ENCODE results near the gene ASCC2.
"Not testable (repeated sequence)": the region's sequence is repeated elsewhere in the genome, so short reads cannot be mapped to it uniquely, and the experiment has no call there.

ASCC2 gene, protein sequence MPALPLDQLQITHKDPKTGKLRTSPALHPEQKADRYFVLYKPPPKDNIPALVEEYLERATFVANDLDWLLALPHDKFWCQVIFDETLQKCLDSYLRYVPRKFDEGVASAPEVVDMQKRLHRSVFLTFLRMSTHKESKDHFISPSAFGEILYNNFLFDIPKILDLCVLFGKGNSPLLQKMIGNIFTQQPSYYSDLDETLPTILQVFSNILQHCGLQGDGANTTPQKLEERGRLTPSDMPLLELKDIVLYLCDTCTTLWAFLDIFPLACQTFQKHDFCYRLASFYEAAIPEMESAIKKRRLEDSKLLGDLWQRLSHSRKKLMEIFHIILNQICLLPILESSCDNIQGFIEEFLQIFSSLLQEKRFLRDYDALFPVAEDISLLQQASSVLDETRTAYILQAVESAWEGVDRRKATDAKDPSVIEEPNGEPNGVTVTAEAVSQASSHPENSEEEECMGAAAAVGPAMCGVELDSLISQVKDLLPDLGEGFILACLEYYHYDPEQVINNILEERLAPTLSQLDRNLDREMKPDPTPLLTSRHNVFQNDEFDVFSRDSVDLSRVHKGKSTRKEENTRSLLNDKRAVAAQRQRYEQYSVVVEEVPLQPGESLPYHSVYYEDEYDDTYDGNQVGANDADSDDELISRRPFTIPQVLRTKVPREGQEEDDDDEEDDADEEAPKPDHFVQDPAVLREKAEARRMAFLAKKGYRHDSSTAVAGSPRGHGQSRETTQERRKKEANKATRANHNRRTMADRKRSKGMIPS

DNA sequence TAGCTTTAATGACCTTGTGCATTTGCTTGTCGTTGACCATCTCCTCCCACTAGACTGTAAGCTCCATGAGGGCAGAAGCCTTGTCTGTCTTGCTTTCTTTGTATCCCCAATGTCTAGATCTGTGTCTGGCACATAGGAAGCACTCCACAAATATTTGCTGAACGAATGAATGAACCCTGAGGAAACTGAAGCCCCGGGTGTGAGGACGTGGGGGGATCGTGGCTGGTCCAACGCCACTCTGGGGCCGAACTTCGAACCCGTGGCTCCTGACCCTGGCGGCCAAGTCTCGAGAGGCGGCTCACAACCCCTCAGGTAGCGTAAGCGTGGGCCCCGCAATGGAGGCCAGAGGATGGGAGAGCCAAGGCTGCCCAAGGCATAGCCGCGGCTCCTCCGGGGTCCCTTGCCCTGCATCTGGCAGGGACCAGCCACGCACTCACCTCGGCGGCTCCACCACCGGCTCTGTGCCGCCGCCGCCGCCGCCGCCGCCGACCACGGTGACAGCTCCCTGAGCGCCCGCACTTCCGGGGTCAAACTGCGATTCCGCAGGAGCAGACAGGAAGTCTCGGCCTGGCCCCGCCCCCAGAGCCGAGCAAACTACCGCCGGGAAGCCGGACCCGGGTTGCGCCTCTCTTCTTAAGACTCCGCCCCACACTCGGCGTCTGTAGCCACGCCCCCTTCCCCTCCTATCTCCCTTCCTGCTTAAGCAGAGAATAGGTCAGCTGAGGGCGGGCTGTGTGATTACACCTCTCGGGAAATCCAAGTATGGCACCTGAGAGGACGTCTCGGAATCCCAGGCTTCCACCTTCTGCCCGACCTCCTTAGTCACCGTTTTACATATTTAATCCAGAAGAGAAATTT lies at the start of gene ASCC2:
ASCC2 (minus strand) TSS at position 534 of the 858 bp plus-strand sequence. CDS start 5,949 bp downstream, outside the sequence.
- peak; percentile 100 for DNase-seq

DNA sequence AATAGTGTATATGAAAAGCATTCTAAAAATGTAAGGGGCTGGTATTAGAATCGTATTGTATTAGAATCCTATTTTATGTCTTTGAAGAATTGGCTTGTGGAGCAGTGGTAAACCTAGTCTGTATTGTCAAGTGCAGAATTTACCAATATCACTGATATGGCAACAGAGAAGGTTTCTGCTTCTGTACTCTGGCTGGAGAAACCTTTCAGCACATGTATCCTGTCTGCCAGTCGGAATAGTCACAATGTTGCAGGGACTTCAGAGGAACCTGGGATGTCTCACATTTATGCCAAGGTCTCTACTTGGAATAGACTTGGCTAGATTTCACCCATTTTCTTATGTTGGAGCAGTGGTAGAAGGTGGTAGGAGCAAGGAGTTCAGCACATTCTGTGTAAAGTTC lies 49.3 kb upstream of the ASCC2 start:
- DNase-seq, result no peak

DNA sequence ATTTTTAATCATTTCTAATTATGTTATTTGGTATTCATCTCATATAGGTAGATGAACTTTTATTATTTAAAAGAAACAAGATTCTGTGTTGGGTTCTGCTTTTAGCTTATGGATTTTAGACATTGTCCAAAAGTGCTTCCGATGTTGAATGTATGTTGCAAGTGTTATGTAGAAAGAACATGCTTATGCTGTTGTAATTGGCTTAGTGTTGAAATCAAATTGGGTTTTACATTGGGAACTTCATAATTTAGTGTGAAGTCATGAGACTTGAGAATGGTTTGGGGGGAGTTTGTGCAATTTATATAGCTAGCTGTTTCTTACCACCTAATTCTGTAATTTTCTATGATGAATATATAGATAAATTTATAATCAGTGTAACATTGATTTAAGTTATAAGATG lies 48.5 kb upstream of the ASCC2 start:
- peak; percentile 93 for DNase-seq

DNA sequence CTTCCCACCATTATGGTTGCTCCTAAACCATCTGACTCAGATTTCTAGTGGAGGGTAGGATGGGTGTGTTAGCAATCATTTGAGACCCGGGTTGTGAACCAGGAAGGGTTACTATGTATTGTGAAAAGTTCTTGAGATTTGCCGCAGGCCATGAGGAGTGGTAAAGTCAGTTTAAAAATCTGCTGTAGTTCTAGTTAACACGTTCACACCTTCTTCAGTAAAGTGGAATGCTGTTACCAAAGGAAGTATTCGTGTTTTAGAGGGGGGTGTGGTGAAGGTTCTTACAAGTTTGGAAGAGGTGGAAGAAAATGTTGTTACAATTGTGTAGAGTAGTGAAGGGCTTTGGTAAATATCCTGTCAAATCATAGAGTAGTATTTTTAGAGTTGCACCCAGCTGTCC lies 47.5 kb upstream of the ASCC2 start:
- peak; percentile 16 for DNase-seq

DNA sequence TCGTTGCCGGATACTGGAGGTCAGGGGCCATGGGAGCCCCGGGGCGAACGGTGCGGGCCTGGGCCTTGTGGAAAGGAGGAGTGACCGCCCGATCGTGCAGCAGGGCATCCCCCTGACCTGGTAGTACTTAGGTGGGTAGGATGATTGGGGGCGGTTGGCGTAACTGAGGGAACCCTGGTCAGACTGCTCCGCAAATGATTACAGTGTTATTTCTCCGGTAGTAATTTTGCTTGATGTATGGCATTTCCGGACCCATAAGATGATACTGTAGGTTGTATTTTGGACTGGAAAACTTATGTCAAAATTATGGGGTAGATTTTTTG lies 45.7 kb upstream of the ASCC2 start:
- DNase-seq, result no peak

DNA sequence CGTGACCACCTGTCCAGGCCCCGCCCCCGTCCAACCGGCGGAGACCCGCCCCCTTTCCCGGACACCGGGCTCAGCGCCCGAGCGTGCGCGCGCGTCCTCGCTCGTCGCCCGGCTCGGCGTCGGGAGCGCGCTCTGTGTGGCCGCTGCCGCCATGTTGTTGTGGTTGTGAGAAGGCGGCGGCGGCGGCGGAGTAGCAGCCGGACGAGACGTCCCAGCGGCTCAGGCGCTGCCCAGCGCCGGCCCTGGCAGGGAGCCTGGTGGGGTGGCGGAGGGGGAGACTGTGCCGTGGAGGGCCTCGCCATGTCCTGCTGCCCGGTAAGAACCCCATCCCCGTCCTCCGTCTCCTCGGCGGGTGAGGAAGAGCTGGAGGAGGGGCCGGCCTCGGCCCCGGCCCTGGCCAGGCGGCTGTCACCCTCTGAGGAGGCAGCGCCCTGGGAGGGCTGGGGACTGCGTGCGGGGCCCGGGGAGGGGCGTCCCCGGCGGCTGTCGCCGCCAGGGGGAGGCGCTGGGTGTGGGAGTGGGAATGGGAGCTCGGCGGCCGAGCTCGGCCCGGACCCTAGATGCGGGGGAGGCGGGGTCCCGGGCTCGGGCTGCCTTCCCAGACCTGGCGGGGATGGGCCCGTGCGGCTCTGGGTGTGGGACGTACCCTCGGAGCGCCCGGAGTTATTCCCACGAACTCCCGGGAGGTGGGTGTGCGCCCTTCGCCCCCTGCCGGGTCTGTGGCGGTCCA lies 45.1 kb upstream of the ASCC2 start, which contains the start of gene MTMR3:
MTMR3 (plus strand) TSS at position 130 of the 730 bp plus-strand sequence. CDS start 87,886 bp downstream, outside the sequence.
- peak; percentile 92 for DNase-seq

DNA sequence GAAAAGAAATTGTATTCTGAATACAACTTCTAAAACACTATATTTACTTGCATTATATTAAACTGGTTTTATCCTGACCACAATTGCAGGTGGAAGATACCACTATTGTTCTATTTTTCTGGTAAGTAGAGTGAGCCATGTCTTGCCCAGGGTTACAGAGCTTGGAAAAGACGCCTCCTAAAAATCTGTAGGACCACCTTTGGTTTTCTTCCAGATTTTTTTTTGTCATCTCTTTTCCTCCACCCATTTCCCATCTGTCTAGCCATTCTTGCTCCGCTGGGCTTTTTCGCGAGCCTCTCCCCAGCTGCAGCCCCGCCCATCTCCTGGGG lies 44.6 kb upstream of the ASCC2 start:
- no peak for DNase-seq

DNA sequence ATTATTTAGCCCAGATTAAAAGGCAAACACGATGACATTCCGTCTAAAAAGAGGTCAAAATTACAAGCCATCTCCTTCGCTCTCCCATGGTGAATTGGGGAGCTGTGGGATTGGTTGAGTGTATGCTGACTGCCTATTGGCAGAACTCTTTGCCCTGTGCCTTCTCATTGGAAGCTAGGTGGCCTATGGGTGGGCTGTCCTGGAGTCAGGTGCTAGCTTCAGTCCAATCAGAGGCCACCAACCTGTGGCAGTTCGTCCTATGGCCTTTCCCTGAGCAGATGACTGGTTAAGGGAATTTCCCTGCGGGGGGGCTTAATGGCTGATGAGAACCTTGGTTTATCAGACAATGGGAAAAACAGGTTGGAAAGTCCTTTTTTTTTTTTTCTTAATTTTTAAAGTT lies 41.7 kb upstream of the ASCC2 start:
- no peak for DNase-seq

DNA sequence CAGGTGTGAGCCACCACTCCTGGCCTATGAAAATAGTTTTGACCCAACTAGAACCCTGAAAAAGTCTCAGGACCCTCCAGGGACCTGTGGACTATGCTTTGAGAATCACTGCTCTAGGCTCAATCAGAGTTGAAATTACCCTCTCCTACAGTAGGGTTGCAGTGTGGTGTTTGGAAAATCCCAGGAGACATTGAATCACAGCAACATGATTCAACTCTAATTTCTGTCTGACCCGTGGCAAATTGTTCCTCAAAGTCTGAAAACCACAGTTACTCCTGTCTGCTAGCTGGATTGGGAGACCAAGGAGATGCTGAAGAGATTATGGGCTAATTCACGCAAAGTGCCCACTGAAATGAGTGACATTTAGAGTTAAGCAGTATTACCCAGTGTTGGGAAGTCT lies 39.5 kb upstream of the ASCC2 start:
- DNase-seq, result peak; percentile 76

DNA sequence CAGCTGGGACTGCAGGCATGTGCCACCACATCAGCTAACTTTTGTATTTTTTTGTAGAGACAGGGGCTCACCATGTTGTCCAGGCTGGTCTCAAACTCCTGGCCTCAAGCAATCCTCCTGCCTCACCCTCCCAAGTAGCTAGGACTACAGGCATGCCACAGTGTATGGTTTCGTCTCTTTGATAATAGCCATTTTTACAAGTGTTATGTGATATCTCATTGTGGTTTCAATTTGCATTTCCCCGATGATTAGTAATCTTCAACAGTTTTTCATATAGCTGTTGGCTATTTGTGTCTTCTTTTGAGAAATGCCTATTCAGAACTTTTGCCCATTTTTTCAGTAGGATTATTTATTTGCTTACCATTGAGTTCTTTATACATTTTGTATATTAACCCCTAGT lies 35.9 kb upstream of the ASCC2 start:
- DNase-seq, result no peak

DNA sequence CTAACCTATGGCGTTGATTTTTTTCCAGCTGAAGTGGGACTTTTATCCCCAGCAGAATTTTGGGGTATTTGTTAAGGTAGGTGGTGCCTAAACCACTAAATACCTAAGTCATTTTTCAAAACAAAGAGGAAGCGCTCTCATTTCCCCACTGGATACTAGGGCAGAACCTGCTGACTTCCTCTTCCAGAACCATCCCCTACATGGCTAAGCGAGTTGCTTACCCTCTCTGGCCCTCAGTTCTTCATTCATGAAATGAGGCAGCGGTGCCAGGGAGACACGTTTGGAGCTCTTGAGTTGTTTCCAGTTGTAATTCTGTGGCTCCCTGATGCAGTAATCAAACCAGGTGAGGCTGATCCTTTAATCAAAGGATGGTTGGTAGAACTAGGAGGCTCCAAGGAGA lies 34.9 kb upstream of the ASCC2 start:
- peak; percentile 70 for DNase-seq

DNA sequence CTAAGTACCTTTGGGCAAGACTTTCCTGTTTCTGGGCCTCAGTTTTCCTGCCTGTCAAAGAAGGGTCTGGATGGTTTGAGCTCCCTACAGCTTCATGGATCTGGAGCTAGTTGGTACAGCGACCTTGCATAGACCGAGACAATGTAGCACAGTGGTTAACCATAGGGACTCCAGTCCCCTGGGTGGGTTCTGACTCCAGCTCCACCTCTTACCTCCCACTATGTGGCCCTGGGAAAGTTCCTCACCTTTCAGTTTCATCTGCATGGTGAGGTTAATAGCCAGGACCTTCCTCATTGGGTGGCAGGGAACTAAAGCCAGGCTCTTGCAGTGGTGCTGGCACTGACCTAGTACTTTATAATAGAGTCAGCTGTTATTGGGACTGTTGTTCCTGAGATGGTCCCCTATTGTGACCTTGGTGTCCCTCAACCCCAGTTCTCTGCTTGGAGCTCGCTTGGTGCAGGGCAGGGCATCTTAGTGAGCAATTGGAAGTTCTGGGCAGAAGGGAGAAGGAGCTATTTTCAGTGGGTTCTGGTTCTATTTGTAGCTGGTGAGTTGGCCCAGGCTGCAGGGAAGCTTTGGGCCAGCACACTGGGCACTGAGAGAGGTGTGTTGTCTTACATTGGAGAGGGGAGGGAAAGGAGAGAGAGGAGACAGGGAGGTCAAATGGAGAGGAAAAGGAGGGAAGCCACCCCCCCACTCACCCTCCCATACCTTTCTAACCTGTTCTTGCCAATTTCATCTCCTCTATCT lies 34.2 kb upstream of the ASCC2 start:
- DNase-seq, result peak; percentile 30

DNA sequence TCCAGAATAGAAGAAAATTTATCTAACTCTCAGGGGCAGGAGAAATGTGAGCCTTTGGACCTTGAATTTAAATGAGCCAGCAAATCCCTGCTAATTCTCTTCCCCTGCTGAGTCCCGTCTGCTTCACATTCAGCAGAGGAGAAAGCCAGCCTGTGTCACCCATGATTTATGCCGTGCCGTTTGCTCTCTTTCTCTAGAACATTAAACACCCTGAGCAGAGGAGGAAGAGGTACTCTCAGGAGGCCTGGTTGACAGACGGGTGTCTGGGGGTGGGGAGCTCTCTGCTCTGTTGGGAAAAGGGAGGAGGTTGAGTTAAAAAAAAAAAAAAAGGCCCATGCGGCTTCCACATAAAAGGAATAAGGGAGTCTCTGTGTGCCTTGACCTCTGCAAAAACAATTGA lies 33.6 kb upstream of the ASCC2 start:
- DNase-seq, result no peak

DNA sequence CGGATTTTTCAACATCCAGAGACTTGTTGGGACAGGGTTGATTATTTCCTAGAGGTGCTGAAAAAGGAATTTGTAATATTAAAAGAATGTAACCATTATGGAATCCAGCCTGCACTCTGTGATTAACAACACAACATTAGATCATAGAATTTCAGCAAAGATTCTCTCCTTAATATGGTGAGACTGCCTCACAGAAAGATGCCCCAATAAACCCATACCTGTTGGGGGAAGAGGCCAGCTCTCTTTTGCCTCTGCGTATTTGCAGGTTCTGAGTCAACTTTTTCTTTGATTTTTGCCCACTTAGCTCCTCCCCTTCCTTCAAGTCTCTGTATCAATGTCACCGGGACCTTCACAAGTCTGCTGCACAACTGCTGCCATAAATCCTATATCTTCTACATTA lies 32.5 kb upstream of the ASCC2 start:
- DNase-seq, result no peak

DNA sequence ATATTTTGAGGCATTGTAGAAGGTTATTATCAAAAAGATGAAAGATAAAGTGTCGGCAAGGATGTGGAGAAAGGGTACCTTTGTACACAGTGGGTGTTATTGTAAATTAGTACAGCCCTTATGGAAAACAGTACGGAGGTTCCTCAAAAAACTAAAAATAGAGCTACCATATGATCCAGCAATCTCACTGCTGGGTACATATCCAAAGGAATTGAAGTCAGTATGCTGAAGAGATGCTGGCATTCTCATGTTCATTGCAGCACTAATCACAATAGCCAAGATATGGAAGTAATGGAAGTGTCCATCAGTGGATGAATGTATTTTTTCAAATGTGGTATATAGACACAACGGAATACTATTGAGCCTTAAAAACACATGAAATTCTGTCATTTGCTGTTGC lies 29.8 kb upstream of the ASCC2 start:
- DNase-seq, result no peak

DNA sequence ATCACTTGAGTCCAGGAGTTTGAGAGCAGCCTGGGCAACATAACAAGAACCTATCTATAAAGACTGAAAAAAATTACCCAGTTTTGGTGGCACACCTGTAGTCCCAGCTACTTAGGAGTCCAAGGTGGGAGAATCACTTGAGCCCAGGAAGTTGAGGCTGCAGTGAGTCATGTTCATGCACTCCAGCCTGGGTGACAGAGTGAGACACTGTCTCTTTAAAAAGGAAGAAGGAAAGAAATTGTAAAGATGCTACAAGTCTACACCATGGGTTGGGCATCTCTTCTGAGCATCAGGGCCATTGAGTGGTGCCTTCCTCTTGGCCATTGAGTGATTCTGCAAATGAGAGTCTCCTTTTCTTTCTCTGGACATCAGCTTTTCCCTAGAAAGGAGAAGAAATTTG lies 29.2 kb upstream of the ASCC2 start:
- no peak for DNase-seq

DNA sequence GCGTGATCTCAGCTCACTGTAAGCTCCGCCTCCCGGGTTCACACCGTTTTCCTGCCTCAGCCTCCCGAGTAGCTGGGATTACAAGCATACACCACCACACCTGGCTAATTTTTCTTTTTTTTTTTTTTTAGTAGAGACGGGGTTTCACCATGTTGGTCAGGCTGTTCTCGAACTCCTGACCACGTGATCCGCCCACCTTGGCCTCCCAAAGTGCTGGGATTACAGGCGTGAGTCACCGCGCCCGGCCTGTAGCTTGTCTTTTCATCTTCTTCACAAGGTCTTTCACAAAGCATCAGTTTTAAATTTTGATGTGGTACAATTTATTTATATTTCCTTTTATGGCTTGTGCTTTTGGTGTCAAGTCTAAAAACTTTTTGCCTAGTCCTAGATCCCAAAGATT lies 27.5 kb upstream of the ASCC2 start:
- DNase-seq, result not testable (repeated sequence)

DNA sequence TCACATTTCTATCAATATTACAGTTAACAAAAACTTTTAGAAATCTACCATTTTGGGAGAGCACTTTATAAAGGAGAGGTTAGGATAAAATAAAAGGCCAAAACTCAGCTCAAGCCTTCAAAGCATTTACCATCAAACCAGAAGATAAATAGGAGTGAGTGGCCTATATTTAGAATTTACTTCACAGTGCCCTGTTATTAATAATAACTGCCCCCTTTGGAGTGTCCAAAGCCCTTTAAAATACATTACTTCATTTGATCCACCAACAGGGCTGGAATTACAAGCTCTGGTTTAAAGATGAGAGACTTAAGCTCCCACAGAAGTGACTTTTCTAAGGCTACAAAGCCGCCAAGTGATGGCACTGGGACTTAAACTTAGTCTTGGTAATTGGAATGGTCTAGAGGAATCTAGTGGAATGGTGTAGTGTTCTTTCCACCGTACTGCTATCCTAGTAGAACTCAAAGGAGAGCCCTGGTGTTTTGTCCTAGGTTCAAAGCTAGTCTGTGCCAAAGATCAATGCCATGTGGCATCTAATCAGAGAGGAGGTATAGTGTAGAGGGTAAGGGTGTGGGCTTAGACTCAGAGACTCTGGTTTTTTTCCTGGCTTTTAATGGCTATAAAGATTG lies 23.7 kb upstream of the ASCC2 start:
- no peak for DNase-seq

DNA sequence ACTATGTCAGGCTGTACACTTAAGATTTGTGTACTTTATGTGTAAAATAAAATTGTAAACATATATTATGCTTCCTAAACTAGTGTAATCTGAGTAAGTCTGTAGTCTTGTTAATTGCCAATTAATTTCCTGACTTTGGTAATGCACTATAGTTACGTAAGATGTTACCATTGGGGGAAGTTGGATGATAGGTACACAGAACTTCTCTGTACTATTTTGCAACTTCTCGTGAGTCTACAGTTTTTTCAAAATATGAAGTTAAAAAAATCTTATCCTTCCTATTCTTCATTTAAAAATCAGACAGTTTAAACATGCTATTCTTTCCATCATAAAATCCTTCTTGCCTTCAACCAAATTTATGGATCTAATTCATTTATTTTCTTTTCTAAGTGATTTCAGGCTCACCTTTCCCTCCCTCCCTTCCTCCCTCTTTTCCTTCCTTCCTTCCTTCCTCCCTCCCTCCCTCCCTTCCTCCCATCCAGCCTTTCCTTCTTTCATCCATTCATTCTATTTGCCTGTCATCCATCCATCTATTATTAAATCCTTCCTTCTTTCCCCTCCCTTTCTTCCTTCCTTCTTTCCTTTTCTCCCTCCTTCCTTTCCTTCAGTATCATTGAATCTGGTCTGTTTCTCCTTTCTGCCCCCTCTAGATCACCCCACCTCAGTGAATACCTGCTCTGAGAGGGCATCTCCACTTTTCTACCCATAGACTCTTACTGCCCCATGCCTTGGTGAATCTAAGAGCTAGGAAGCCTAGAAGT lies 22.1 kb upstream of the ASCC2 start:
- DNase-seq, result peak; percentile 59

DNA sequence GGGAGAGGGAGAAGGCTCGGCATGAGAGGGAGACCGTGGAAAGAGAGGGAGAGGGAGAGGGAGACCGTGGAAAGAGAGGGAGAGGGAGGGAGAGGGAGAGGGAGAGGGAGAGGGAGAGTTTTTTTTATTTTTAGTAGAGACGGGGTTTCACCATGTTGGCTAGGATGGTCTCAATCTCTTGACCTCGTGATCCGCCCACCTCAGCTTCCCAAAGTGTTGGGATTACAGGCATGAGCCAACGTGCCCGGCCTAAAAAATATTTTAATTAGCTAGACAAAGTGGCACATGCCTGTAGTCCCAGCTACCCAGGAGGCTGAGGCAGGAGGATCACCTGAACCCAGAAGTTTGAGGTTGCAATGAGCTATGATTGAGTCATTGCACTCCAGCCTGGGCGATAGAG lies 21.0 kb upstream of the ASCC2 start:
- DNase-seq, result not testable (repeated sequence)

DNA sequence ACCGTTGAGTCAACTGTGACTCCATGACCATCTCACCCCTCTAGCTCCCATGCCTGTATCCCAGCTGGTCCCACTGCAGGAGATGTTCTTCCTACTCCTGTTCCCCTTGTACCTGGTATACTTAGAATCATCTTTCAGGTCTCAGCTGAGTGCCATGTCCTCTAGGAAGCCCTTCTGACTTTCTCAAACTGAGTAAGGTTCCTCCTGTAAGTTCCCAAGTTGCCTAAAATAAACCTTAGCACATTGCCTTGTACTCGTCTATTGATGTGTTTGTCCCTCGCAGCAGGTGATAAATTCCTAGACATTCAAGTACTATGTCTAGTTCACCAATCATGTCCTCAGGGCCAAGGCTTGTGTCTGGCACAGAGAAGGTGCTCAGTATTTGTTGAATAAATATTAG lies 18.4 kb upstream of the ASCC2 start:
- no peak for DNase-seq

Data from inflammatory macrophage treated with lipopolysaccharide for 4 hours (primary cell).